OCI-LY7 (cell line): ENCODE data around the gene DHRS7.

ENCODE experiments used
- CTCF ChIP-seq: fragments of 200-600 bp; sonication (generic); conservative IDR thresholded peaks from 2 replicates; pipeline ENCODE4 v1.5.1; 2014; ENCODE audit warnings: mild to moderate bottlenecking, antibody characterized with exemption, low read length, moderate library complexity, mixed read lengths
- EZH2phosphoT487 ChIP-seq: fragments of 200-600 bp; sonication (generic); IDR thresholded peaks from 2 replicates; pipeline ENCODE4 v1.6.1; 2018; ENCODE audit warnings: low read depth, borderline replicate concordance, mild to moderate bottlenecking, mixed run types, antibody characterized with exemption, low read length, moderate library complexity, mixed read lengths

DNA sequence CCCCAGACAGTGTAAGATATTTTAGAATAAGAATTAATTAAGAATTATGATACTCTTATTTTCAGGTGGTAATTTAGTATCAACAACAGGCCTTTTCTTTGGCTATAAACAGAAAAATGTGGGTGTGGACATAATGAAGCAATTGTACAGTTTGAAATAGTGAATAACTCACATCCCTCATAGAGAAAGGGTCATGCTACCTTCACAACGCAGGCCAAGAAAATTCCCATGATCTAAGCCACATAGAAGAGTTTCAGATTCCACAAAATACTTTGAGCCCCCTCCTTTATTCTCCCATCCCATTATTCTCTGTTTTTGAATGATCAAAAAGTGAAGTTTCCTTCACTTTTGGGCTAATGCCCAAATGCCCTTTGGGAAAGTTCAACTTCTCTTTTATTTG is 23.5 kb upstream of the DHRS7 start:
- no peak for TF ChIP-seq CTCF
- no peak for TF ChIP-seq EZH2phosphoT487
